Adrenal gland (tissue), 5 donors: ENCODE measurements around the gene DPP6.

Source experiments
- POLR2A ChIP-seq, 2 donors: fragments of 450-650 bp; IDR thresholded peaks; one replicate each; pipeline ENCODE4 v1.6.1; 2017; ENCODE audit warnings: antibody characterized with exemption in 2 of 2, mild to moderate bottlenecking in 2 of 2, moderate library complexity in 1 of 2
- TF ChIP-seq, protein P1 (sequence below), 6 experiments: fragments of 450-650 bp in 4 of 6; fragments of 200-600 bp in 2 of 6; sonication (generic) in 1 of 6; IDR thresholded peaks; 1 replicate in 5 of 6; 2 replicates in 1 of 6; pipeline versions ENCODE4 v1.5.1 to v1.8.0; 2016 to 2021; ENCODE audit warnings: antibody characterized with exemption in 6 of 6, mild to moderate bottlenecking in 2 of 6, moderate library complexity in 1 of 6
- donor health status: DM: no; HTN: no; CAD: no.

- TF ChIP-seq, protein P1, sequence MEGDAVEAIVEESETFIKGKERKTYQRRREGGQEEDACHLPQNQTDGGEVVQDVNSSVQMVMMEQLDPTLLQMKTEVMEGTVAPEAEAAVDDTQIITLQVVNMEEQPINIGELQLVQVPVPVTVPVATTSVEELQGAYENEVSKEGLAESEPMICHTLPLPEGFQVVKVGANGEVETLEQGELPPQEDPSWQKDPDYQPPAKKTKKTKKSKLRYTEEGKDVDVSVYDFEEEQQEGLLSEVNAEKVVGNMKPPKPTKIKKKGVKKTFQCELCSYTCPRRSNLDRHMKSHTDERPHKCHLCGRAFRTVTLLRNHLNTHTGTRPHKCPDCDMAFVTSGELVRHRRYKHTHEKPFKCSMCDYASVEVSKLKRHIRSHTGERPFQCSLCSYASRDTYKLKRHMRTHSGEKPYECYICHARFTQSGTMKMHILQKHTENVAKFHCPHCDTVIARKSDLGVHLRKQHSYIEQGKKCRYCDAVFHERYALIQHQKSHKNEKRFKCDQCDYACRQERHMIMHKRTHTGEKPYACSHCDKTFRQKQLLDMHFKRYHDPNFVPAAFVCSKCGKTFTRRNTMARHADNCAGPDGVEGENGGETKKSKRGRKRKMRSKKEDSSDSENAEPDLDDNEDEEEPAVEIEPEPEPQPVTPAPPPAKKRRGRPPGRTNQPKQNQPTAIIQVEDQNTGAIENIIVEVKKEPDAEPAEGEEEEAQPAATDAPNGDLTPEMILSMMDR (IDR thresholded peaks at IDR 0.05): no peak
- TF ChIP-seq POLR2A (IDR thresholded peaks at IDR 0.05): no peak
These were observed 453.2 kb downstream of the DPP6 start for GRCh38 chr7:154505362-154505761.
